Measurements from ENCODE around the gene LGR6. TPM values are rescaled to one million over a fixed set of nuclear protein-coding genes. Genes with fewer than 3 reads are reported as not detected.

The LGR6 gene
- total RNA-seq, 2 donors from 2014 or later = 1.3 to 1.6 TPM

GRCh38 chr1:202168861-202169260, 24.7 kb upstream of the LGR6 start:
- Histone ChIP-seq H3K9me3 (no peaks in the 10 kb centered on the region), H3K4me1 (no peaks in the 10 kb centered on the region), H3K27ac (no peak overlapping the region), H3K4me3 (no peak overlapping the region), H3K27me3 (no peaks in the 10 kb centered on the region), H3K36me3 (no peaks in the 10 kb centered on the region), H3K9ac (ENCODE audit: low read depth in 2 of 2, low read length in 2 of 2) (no peak overlapping the region)
- intact Hi-C loops (cut with DNase I) = no loop called here
- no peak for DNase-seq
- no peak for TF ChIP-seq CTCF (IDR thresholded peaks at IDR 0.05)

- Histone ChIP-seq H3K4me1 (no peaks in the 10 kb centered on the region), H3K36me3 (no peaks in the 10 kb centered on the region), H3K27ac (no peak overlapping the region), H3K27me3 (no peaks in the 10 kb centered on the region), H3K9me3 (no peaks in the 10 kb centered on the region), H3K9ac (ENCODE audit: low read depth in 2 of 2, low read length in 2 of 2) (no peak overlapping the region), H3K4me3 (no peak overlapping the region)
- DNase-seq = no peak
- no peak for TF ChIP-seq CTCF (IDR thresholded peaks at IDR 0.05)
- intact Hi-C loops (cut with DNase I) = no loop called here
Measured at GRCh38 chr1:202170726-202171125, 22.9 kb upstream of the LGR6 start.

DNA sequence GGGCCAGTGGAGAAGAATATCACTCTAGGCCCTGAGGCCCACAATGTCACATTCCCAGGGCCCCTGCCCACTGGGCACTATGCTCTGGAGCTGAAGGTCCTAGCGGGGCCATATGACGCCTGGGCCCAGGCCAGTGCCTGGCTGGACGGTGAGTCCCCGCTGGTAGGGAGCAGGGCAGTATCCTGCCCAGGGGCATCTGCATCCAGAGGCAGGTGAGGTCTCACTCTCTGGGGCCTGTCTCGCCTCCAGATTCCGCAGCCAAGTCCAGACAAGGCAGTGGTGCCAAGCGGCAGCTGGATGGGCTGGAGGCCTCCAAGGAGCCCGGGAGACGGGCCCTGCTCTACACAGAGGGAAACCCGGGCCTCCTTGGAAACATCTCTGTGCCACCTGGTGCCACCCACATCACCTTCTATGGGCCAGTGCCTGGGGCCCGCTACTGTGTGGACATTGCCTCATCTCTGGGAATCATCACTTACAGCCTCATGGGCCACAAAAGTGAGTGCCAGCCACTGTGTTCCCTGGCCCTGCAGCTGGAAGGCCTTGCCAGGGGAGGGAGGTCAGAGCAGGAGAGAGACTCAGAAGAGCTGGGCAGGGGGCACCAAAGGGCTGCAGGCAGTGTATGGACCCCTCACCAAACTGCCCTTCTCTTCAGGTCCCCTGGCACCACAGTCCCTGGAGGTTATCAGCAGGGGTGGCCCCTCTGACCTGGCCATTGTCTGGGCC, 22.1 kb upstream of the LGR6 start:
- Histone ChIP-seq H3K4me3 (no peak overlapping the region), H3K9ac (ENCODE audit: low read depth in 2 of 2, low read length in 2 of 2) (no peak overlapping the region), H3K4me1 (no peaks in the 10 kb centered on the region), H3K27ac (no peak overlapping the region), H3K9me3 (no peaks in the 10 kb centered on the region), H3K27me3 (no peaks in the 10 kb centered on the region), H3K36me3 (no peaks in the 10 kb centered on the region)
- intact Hi-C loops (cut with DNase I) = no loop called here
- no peak for DNase-seq
- TF ChIP-seq CTCF (IDR thresholded peaks at IDR 0.05) = no peak

GRCh38 chr1:202172015-202172355, 21.6 kb upstream of the LGR6 start:
- no peak overlapping the region for H3K9ac ChIP-seq (ENCODE audit: low read depth in 2 of 2, low read length in 2 of 2)
- no peaks in the 10 kb centered on the region for H3K36me3 ChIP-seq
- no peaks in the 10 kb centered on the region for H3K9me3 ChIP-seq
- H3K27me3 ChIP-seq = no peaks in the 10 kb centered on the region
- intact Hi-C loops (cut with DNase I) = no loop called here
- no peak for DNase-seq
- H3K27ac ChIP-seq = no peak overlapping the region
- H3K4me3 ChIP-seq = no peak overlapping the region
- H3K4me1 ChIP-seq = no peaks in the 10 kb centered on the region
- no peak for TF ChIP-seq CTCF (IDR thresholded peaks at IDR 0.05)

DNA sequence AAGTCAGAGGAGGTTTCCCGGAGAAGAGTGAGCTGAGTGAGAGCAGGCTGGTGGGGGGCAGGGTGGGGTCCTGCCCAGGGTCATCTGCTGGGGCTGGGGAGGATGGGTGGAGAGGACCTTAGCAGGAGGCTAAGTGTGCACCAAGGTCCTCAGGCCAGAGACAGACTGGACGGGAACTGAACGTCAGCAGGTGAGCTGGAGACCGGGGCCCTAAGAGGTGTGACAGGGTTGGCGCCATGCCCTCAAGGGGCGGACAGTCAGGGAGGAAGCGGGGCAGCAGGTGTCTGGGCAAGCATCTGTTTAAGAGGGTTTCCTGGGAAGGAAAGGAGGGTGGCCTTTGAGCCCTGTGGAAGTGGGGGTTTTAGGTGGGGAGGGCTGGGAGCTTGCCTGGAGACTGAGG, 19.6 kb upstream of the LGR6 start:
- TF ChIP-seq CTCF (IDR thresholded peaks at IDR 0.05) = no peak
- DNase-seq = no peak
- Histone ChIP-seq H3K4me1 (no peaks in the 10 kb centered on the region), H3K27ac (no peak overlapping the region), H3K36me3 (no peaks in the 10 kb centered on the region), H3K9ac (ENCODE audit: low read depth in 2 of 2, low read length in 2 of 2) (no peak overlapping the region), H3K27me3 (no peaks in the 10 kb centered on the region), H3K4me3 (no peak overlapping the region), H3K9me3 (no peaks in the 10 kb centered on the region)
- intact Hi-C loops (cut with DNase I) = no loop called here
